GM19025 (cell line): ENCODE measurements around the gene JAKMIP2.
"Not testable (repeated sequence)": the region's sequence is repeated elsewhere in the genome, so short reads cannot be mapped to it uniquely, and the experiment has no call there.

Source experiments
- ATAC-seq: cut with Tn5 transposase; IDR thresholded peaks from one replicate; pipeline ENCODE4 v1.9.1; 2021; ENCODE audit warnings: mild to moderate bottlenecking, low read depth, moderate library complexity; ENCODE audit not compliant: unreplicated experiment

The JAKMIP2 gene

DNA sequence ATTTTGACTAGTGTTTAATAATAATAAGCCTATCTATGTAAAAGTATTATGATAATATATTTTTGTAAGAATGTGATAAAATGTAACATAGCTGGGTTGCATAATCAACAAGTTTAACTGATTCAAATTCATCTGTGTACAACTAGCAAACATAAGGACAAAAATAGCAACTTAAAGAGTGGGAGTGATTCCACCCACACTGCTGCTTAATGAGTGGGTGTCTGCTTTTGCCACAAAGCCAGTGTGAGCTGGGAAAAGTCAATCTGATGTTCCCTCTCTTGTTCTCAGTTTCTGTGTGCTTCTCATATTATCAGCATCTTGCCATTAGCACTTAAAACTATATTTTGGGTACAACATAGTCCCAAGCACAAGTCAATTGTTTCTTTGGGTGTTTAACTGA is 161.5 kb downstream of the JAKMIP2 start:
- no peak for ATAC-seq

DNA sequence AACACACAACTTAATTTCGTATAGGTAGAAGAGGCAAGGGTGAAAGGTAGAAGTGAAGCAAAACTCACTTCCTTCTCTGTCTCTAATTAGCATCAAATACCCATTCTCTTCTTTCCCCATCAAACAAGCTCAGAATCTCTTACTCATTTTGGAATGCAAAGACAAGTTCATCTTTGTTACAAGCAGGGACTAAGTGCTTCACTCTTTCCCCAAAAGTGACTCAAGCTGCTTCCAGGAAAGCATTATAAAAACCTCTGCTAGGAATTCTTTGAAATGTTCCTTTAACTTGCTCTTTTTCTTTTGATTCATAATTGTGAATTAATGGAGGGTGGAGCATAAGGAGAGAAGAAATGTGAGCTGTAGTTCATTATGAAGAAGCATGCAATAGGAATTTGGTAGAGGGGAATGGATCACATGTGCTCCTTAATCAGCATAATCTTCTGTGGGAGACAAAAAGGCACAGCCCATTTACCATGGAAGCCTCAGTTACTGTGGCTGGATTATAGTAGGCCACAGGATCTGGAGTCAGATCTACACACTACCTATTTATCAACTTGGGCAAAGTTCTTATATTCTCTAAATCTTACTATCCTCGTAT is 163.1 kb downstream of the JAKMIP2 start:
- no peak for ATAC-seq

DNA sequence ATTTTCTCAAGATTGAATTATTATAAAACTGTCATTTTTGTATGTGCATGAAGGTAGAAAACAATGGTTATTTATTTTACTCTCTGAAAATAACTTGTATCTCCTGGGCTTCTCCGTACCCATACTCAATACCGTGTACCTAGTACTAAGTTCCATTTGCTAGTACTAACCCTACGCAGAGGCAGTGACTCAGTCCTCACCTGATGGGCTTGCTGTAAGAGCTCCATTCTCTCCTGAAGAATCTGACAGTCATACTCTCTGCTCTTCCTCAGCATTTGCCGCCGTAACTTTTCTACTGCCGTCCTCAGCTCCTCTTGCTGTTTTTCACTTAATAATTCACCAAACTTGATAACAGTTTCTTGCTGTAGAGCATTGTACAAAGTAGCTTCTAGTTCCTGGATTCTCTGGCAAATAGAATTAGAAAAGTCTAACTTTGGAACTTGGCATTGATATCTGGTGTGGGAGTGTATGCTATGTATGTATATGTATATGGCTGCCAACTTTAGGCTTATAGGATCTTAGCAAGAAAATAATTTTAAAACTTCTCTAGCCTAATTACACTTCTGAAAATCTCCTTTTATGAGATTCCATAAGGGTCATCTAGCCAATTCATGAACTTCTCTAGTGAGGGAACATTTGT is 164.7 kb downstream of the JAKMIP2 start:
- ATAC-seq: no peak

DNA sequence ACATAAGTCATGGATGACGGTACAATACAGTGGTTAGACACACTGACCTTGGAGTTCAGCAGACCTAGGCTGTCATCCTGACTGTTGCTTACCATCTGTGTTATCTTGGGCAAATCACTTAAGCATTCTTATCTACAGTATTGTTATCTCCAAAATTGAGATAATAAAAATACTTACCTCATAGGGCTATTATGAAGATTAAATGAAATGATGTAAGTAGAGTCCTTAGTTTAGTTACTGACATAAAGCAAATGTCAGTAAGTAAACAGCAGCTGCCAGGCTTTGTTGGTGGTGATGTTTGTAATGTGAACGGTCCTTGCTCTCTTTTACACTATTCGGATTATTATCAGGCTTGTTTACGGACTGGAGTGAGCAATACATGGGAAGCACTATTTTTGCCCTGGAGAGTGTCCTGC is 165.3 kb downstream of the JAKMIP2 start:
- ATAC-seq: no peak

DNA sequence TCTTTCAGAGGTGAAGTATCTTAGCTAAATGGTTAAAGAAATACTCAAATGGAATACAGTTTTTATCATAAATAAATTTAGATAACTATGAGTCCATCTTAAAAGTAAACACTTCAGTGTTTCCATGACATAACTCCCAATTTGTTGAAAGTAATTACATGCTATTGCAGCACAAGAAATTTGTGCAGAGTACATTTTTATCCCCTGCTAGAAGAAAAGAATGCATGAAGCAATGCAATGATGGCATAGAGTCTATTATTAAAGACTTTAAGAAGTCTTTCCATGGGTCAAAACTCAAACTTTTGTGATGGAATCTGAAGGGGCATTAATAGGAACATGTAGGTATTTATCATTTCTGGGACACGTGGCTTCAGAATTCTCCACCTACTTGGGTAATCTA is 166.1 kb downstream of the JAKMIP2 start:
- no peak for ATAC-seq

DNA sequence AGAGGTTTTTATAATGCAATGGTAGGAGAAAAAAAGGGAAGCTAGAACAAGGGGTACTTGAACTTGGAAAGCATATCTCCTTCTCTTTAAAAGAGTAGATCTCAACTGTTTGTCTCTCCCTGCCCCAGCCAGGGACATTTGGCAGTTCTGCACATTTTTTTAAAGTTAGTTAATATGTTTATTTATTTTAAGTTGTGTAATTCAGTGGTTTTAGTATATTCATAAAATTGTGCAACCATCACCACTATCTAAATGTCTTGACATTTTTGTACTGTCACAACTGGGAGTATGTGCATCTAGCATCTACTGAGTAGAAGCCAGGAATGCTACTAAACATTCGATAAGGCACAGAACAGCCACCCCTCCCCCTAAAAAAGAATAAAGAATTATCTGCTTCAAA is 169.2 kb downstream of the JAKMIP2 start:
- no peak for ATAC-seq

DNA sequence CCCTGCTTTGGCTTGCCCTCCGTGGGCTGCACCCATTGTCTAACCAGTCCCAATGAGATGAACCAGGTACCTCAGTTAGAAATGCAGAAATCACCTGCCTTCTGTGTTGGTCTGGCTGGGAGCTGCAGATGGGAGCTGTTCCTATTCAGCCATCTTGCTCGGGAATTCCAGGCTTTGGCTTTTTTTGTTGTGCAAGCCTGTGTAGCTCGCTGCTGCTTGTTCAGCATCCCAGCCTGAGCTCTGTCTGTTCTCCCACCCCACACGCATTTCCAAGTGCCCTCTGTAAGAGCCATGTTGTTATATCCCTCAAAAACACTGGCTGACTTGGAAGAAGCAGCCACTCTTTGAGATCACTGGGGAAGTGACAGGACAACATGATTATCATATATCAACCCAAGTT is 171.0 kb downstream of the JAKMIP2 start:
- ATAC-seq: no peak

DNA sequence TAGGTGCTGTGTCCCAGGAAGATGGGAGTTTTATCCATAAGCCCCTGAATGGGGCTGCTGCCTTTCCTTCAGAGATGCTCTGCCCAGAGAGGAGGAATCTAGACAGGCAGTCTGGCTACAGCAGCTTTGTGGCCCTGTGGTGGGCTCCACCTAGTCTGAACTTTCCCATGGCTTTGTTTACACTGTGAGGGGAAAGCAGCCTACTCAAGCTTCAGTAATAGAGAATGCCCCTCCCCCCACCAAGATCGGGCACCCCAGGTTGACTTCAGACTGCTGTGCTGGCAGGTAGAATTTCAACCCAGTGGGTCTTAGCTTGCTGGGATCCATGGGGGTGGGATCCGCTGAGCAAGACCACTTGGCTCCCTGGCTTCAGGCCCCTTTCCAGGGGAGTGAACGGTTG is 171.7 kb downstream of the JAKMIP2 start:
- no peak for ATAC-seq

DNA sequence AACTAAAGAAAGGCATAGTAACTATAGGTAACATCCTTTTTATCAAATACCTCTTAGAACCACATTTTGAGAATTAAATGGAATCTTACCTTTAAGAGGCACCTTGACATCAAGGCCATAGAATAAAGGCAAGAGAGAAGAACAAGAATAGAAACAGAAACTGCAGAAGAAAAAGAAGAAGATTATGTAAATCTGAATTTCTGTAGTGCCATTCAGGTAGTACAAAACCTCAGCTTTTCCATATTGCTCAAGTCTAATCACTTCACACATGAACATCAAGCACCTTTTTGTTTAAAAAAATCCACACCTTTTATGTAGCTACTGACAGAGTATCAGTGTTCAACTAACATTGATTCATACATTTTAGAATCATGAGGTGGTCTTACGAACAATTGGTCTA is 180.9 kb downstream of the JAKMIP2 start:
- no peak for ATAC-seq

DNA sequence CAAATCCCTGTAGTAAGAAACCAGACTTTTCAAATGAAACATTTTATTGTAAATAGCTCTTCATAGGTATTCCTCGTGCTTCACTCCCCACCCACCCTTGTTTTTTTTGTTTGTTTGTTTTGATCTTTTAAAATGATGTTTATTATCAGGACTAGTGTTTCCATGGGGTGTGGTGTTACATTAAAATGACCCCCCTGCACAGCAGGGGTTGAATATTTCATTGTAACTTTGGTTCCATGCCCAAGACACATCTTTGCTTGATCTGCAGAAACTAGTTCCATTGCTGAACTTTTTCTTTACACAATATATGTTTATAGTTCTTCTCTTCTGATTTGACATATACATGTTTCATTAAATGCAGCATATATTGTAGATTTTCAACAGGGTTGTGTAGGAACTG is 191.4 kb downstream of the JAKMIP2 start:
- no peak for ATAC-seq

DNA sequence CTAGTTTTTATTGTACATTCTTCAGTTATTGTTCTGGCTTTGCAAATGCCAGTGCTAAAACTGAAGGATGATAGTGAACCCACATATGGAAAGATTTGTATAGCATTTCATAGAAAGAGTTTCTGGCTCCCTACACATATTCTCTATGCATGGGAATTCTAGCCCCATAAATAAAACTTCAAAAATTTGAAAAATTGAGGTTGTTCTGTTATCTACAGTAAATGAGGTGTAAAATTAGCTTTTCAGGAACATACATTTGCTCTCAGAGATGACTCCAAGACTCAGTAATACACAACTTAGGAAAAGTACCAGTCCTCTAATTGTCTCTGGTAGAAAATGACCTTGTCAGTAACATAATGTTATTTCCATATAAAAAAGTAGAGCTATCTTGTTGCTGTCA is 192.4 kb downstream of the JAKMIP2 start:
- ATAC-seq: no peak

DNA sequence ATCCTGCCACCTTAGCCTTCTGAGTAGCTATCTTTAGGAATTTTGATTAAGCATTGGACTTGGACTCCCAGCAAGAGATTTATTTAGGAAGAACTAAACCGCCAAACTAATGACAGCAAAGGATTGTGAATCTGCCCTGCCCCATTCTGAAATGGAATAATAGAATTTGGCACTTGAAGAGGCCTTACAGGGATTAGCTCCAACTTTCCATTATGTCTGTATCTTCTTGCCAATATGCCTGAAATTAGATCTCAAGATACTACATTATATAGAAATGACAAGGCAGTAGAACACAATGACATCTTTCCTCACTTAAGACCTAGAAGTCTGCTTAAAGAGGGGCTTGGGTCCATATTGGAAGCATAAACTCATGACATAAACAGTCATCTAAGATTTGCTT is 195.7 kb downstream of the JAKMIP2 start:
- no peak for ATAC-seq

DNA sequence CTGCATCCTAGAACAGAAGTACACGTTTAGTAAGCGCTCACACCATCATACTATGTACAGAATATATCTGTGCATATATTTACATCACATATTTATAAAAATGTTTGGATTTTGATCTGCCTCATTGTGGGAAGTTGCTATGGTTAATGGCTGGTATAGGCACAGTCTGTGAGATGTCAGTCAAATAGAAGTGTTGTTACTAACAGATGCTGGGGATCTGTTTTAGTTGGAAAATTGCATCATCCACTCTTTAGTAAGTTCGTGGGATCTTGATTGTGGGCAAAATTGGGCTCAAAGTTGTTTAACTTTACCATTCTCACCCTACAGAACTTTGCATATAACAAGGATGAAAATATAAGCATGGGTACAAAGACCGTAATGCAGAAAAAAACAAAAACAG is 196.3 kb downstream of the JAKMIP2 start:
- ATAC-seq: no peak

DNA sequence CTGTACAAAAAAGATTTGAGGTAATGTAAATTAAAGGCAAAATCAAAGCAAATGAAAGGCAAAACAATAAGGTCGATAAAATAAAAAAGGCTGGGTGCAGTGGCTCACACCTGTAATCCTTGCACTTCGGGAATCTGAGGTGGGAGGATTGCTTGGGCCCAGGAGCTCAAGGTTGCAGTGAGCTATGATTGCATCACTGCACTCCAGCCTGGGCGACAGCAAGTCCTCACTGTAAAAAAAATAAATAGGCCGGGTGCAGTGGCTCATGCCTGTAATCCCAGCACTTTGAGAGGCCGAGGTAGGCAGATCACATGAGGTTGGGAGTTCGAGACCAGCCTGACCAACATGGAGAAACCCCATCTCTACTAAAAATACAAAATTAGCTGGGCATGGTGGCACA is 200.3 kb downstream of the JAKMIP2 start:
- ATAC-seq: not testable (repeated sequence)

DNA sequence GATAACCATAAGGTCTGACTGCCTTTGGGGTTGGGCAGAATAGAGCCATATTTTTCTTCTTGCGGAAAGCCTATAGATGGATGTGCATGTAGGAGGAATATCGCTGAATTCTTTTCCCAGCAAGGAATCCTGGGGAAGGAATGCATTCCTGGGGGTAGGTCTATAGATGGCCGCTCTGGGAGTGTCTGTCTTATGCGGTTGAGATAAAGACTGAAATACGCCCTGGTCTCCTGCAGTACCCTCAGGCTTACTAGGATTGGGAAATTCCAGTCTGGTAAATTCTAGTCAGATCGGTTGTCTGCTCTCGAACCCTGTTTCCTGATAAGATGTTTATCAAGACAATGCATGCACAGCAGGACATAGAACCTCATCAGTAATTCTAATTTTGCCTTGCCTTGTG is 202.1 kb downstream of the JAKMIP2 start:
- ATAC-seq: not testable (repeated sequence)

DNA sequence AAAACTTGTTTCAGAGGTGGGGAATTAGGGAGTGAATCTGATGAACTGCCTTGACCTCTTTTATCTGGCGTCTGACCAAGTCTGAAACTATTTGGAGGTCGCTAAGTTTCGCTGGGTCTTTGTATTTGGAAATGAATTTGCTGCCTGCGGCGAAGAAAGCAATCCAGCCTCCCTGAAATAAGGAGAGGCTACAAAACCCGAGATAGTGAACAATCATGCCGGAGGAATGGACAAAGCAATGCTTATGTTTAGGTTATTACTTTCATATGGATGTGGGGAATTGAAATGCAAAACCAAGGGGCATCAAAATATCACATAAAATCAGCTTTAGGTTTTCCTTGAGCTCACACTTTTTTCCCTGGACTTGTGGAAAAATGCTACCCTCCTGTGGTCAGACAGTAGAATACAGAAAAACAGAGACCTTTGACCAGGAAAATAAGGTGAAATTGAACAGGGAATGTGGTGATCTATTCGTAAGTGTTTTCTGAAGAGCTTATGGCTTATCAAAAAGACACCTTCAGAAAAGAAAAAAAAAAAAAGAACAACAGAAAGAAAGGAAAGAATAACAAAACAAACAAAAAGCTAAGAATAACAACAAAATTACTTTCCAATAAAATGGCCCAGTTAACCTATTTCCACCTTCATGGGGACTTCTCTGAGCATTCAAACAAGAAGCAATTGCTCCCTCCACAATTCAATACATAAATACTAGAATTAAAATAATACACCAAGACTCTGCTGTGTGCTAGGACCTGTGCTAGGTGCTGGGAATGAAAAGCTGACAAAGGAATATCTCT is 204.1 kb downstream of the JAKMIP2 start:
- ATAC-seq: no peak

DNA sequence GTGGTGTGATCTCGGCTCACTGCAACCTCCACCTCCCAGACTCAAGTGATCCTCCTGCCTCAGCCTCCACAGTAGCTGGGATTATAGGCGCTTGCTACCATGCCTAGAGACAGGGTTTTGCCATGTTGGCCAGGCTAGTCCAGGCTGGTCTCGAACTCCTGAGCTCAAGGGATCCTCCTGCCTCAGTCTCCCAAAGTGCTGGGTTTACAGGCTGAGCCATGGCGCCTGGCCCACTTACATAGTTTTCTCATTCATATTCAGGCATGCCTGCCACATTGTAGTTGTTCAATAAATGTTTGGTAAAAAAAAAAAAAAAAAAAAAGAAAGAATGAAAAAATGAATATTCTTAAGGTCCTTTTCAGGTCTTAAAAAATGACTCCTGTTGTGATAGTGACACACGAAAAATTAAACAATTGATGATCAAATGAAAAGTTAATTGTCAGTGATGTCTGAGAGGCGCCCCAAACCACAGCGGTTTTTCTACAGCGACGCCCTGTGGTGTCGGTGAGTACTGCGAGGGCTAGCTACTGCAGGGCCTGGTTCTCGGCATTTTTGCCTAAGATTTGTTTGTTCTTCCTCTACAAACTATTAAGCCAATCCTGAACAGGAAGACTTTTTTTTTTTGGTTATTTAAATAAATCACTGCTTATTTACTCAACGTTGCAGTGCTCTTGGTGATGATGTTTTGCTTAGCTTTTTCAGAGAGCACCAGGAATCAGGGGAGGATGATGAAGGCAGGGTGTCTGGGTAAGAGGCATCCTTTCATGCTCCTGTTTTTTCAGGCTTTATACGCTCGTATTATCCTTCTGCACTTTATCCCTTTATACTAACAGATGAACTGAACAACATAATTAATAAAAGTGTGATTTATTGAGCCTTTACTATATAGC is 205.6 kb downstream of the JAKMIP2 start:
- ATAC-seq: peak; percentile 60

DNA sequence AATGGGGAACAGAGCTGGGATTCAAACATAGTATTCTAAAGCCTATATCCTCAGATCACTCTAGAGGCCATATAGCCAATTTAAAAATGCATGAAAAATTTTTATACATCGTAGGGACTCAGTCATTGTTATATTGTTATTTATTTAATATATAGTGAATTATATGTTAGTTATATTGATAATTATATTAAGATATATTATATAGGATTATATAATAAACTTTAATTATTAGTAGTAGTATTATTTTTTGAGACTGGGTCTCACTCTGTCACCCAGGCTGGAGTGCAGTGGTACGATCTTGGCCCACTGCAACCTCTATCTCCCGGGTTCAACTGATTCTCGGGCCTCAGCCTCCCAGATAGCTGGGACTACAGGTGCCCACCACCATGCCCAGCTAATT is 206.9 kb downstream of the JAKMIP2 start:
- ATAC-seq: no peak

DNA sequence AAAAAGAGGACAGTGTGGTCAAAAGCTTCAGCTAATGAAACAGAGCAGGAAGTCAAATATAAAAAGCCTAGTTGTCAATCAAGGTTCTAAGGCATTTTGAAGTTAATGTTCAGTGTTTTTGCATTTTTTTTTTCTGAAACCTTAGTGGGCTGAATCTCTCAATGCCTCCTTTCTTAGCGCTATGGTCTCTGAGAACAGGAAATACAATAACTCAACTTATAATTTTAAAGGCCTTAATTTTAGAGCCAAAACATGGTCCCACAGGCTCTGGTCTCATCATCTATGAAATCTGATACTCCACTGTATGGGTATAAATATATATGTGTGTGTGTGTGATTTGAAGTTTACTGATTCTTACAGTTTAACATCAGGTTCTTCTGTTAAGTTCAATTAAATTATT is 209.3 kb downstream of the JAKMIP2 start:
- no peak for ATAC-seq

DNA sequence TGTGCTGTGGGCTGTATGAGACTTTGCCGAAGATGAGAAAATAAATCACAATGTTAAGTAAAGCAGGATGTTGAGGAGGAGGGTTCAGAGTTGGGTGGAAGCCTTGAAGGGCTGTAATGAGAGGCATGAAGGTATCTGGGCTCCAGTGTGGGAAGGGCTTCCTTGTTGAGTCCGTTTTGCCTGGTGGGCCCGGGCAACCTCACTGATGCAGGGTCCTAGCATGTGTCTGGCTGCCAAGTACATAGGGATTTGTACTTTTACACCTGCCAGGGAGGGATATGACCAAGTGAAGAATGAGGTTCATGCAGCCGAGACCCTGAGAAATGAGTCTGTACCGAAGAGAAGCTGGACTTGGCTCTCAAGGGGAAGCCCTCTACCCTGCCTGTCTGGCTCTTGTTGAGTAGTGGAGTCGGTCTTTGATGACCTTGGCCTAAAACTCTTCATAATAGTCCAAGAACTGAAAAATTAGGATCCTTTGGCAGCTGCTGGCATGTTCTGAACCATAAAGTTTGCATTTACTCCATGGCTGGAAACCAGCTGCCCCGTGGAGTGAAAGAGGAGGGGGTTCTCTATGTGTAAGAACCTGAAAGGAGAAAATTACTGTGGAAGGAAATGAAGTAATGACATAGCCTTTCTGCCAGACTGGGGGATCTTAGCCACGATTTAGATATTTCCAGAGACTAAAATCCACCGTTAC is 213.7 kb downstream of the JAKMIP2 start:
- ATAC-seq: no peak
